Measurements from ENCODE around the gene IKZF1. TPM values are rescaled to one million over a fixed set of nuclear protein-coding genes. Genes with fewer than 3 reads are reported as not detected.

Gene IKZF1
- polyA plus RNA-seq, 1 experiment, result not detected

DNA sequence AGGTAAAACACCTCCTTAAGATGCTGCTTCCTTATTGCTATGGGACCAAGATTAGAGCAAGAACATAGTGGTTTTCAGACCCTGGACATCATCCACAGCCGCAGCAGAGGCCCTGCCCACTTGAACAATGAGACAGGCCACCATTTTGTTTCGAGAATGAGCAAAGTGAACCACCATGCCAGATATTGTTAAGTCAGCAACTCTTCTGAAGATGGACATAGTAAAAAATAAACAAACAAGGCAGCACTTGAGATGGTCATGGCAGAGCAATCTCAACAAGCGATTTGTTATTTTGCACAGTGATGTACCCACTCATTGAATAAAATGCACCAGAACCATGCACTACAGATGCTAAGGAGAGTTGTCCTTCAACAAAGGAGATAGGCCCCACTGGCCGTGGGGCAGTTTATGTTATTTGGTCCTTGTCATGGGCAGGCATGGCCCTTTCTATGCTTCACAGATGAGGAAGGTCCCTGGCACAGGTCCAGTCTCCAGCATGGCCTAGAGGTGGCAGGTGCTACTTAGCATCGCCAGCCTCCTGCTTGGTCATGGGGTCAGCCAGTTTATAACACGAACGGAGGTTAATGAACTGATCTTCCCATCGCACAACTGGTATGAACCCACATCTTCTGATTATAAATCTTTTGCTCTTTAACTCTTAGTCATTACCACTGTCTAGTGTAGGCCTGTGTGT lies 44.1 kb downstream of the IKZF1 start:
- no peaks in the 10 kb centered on the region; the same call in 1 of the 2 replicates for H3K27me3 ChIP-seq (ENCODE audit: control insufficient read depth, insufficient read depth, low read length)
- no peaks in the 10 kb centered on the region for H3K36me3 ChIP-seq (ENCODE audit: control insufficient read depth, insufficient read depth, low read length)
- ChIA-PET CTCF (interaction anchor here (1.4 kb wide), 1 partner anchor 10 kb away, joined by 3 read pairs; no protein-coding TSS in a partner anchor), POLR2A (no interaction called here)
- H3K4me3 ChIP-seq (ENCODE audit: low read depth, low read length), result no peak overlapping the region
- DNase-seq (ENCODE audit: low read depth), result no peak
- TF ChIP-seq, protein P1, sequence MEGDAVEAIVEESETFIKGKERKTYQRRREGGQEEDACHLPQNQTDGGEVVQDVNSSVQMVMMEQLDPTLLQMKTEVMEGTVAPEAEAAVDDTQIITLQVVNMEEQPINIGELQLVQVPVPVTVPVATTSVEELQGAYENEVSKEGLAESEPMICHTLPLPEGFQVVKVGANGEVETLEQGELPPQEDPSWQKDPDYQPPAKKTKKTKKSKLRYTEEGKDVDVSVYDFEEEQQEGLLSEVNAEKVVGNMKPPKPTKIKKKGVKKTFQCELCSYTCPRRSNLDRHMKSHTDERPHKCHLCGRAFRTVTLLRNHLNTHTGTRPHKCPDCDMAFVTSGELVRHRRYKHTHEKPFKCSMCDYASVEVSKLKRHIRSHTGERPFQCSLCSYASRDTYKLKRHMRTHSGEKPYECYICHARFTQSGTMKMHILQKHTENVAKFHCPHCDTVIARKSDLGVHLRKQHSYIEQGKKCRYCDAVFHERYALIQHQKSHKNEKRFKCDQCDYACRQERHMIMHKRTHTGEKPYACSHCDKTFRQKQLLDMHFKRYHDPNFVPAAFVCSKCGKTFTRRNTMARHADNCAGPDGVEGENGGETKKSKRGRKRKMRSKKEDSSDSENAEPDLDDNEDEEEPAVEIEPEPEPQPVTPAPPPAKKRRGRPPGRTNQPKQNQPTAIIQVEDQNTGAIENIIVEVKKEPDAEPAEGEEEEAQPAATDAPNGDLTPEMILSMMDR (IDR thresholded peaks at IDR 0.05; ENCODE audit: insufficient read depth, low read depth, low read length), result no peak

DNA sequence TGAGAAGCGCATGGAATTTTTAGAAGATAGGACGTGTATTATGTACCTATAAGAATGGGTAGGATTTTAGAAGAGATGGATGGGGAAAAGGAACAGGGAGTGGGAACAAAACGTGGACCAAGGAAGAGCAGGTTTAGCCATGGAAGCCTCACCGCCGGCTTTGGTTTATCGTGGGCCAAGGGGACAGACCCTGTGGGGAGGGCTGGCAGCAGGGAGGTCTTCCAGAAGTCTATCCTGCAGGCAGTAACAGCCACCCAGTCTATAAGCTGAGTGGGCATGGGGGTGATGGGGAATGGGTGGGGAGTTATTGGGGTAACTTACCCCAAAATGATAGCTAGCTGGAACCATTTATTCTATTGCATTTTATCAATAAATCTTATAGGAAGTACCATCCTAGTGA lies 44.9 kb downstream of the IKZF1 start:
- H3K27me3 ChIP-seq (ENCODE audit: control insufficient read depth, insufficient read depth, low read length), result no peaks in the 10 kb centered on the region; the same call in 1 of the 2 replicates
- TF ChIP-seq, protein P1 (IDR thresholded peaks at IDR 0.05; ENCODE audit: insufficient read depth, low read depth, low read length), result no peak
- POLR2A ChIA-PET, result no interaction called here
- CTCF ChIA-PET, result no interaction called here
- no peak overlapping the region for H3K4me3 ChIP-seq (ENCODE audit: low read depth, low read length)
- no peaks in the 10 kb centered on the region for H3K36me3 ChIP-seq (ENCODE audit: control insufficient read depth, insufficient read depth, low read length)
- no peak for DNase-seq (ENCODE audit: low read depth)

DNA sequence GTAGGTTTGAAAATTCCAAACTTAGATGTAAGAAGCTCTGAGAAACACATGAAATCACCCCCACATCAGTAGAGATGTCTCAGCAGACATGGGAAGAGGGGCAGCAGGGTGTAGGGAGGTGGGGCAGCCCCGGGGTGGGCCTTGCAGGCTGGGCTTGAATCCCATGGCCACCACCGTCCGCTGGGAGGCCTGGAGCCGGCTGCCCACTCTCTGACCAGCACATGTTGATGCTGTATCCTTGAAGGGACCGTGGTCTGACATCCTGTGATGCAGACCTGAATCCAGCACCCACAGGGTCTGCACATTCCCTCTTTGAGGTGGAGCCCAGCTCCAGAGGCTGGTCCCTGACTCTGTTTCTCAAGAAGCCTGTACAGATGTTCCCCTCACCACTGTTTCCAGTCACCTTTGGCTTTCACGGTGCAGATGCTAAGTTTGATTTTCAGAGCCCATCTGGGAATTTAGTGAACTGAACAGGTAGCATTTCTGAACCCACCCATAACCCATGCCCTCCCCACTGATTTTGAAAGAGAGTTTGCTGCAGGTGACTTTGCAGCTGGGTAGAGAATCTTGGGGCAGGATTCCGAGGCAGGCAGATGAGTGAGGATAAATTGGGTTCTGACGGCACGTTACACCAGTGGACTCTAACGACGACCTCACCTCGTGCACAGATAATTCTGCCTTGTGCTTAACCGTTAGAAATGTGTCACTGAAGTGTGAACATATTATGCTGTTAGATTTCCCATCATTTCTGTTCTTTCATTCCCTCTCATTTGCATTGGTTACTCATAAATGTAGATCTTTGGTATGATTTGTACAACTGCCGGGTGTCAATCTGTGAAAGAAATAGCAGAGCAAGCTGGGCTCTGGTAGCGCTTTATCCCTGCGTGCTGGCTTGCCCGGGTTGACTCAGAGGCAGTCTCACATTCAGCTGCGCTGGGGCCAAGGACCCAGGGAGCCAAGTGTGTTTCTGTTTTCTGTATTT lies 45.7 kb downstream of the IKZF1 start:
- CTCF ChIA-PET, result no interaction called here
- no peak overlapping the region for H3K4me3 ChIP-seq (ENCODE audit: low read depth, low read length)
- TF ChIP-seq, protein P1 (IDR thresholded peaks at IDR 0.05; ENCODE audit: insufficient read depth, low read depth, low read length), result no peak
- DNase-seq (ENCODE audit: low read depth), result no peak
- H3K36me3 ChIP-seq (ENCODE audit: control insufficient read depth, insufficient read depth, low read length), result no peaks in the 10 kb centered on the region
- POLR2A ChIA-PET, result no interaction called here
- no peaks in the 10 kb centered on the region; the same call in 1 of the 2 replicates for H3K27me3 ChIP-seq (ENCODE audit: control insufficient read depth, insufficient read depth, low read length)

DNA sequence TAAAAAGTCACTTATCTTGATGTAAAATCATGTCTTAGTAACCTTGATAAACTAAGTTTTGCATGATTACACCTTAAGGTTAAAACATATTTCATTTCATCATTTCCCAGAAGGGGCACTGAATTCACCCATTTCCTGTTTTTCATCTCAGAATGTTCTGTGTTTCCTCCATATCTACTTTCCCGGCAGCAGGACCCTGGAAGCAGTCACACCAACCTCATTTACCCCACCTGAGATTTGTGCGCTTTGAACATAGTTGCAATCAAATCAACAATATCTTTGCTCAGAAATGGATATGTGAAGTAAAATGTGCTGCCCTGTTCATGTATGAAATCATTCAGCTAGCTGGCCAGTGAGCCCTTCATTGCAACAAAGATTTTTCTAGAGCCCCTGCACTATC lies 46.8 kb downstream of the IKZF1 start:
- Histone ChIP-seq H3K36me3 (ENCODE audit: control insufficient read depth, insufficient read depth, low read length) (no peaks in the 10 kb centered on the region), H3K27me3 (ENCODE audit: control insufficient read depth, insufficient read depth, low read length) (no peaks in the 10 kb centered on the region), H3K4me3 (ENCODE audit: low read depth, low read length) (no peak overlapping the region)
- no peak for DNase-seq (ENCODE audit: low read depth)
- CTCF ChIA-PET, result interaction anchor here (0.9 kb wide), 1 partner anchor 18 kb away, joined by 4 read pairs; no protein-coding TSS in a partner anchor
- POLR2A ChIA-PET, result no interaction called here
- TF ChIP-seq, protein P1 (IDR thresholded peaks at IDR 0.05; ENCODE audit: insufficient read depth, low read depth, low read length), result no peak

DNA sequence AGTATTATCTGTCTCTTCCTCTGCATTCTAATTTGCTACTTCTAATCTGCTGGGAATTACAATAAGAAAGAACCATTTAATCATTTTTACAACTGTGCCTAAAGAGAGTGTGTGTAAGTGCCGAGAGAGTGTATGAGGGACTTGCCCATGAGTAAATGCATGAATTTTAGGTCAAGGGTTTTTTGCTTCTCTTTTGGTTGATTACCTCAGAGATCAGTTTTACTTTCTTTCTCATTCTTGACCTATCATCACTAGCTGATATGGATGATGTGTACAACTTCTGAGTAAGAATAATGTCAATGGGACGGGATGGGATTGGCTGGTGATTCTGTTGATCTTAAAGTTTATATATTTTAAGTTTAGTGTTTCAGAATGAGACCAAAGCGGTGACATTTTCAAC lies 47.8 kb downstream of the IKZF1 start:
- H3K36me3 ChIP-seq (ENCODE audit: control insufficient read depth, insufficient read depth, low read length), result no peaks in the 10 kb centered on the region
- no peak overlapping the region for H3K4me3 ChIP-seq (ENCODE audit: low read depth, low read length)
- DNase-seq (ENCODE audit: low read depth), result no peak
- ChIA-PET CTCF (interaction anchor here (0.9 kb wide), 1 partner anchor 17 kb away, joined by 4 read pairs; no protein-coding TSS in a partner anchor), POLR2A (no interaction called here)
- TF ChIP-seq, protein P1 (IDR thresholded peaks at IDR 0.05; ENCODE audit: insufficient read depth, low read depth, low read length), result no peak
- no peaks in the 10 kb centered on the region for H3K27me3 ChIP-seq (ENCODE audit: control insufficient read depth, insufficient read depth, low read length)
